ENCODE data around the gene NETO2.
"Not testable (repeated sequence)": the region's sequence is repeated elsewhere in the genome, so short reads cannot be mapped to it uniquely, and the experiment has no call there.

Gene NETO2

DNA sequence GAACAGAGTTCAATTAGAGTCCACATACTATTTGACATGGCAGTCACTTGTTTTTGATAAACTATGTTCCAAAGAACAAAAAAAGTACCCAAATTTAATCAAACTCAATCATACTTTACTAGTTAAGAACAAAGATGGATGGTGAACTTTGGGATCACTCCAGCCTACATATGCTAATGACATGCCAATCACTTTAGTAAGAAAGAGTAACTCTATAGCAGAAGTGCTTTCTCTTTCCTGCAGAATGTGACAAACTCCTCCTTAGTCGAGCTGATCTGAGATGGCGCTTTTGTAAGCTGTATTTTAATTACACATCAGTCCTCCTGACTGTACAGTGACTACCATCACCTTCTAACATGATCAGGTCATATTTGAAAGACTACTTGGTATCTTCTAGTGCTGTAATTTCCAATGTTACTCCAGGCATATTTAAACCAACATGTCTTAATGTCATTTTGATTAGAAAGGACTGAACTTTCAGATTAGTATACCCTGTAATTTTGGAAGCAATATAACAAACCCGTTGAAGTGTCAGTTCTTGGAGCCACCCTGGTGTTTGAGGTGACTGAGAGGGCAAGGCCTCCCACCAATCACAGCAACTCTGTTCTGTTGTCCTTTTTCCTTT is 4.1 kb downstream of the NETO2 start:
- H3K79me2 ChIP-seq (ENCODE audit: low read length), result no peaks in the 10 kb centered on the region
- no peaks in the 10 kb centered on the region for H3K9me3 ChIP-seq (ENCODE audit: insufficient read depth, low read length)
- H3K4me2 ChIP-seq (ENCODE audit: low read length), result no peak overlapping the region
- no peak overlapping the region for H3K4me3 ChIP-seq (ENCODE audit: low read length)
- no peak overlapping the region for H3K27ac ChIP-seq (ENCODE audit: low read length)
- H4K20me1 ChIP-seq (ENCODE audit: insufficient read depth, low read length), result no peaks in the 10 kb centered on the region
- H3K9ac ChIP-seq (ENCODE audit: low read length), result no peak overlapping the region
- no peaks in the 10 kb centered on the region for H3K36me3 ChIP-seq (replicated peaks; ENCODE audit: low read depth, low read length)
- H3K27me3 ChIP-seq (ENCODE audit: low read depth, low read length), result peaks cover 5% of the 10 kb centered on the region; the same call in 1 of the 2 replicates
- H2AFZ ChIP-seq (ENCODE audit: low read depth, low read length), result no peak overlapping the region
- TF ChIP-seq EZH2phosphoT487 (IDR thresholded peaks at IDR 0.05; ENCODE audit: low read depth) (no peak), CTCF (IDR thresholded peaks at IDR 0.05; ENCODE audit: low read depth, low read length) (no peak)
- peaks cover 7% of the 10 kb centered on the region; the same call in 1 of the 2 replicates for H3K4me1 ChIP-seq (ENCODE audit: low read length)

GRCh38 chr16:47137925-47138324 is 5.8 kb downstream of the NETO2 start:
- H3K4me3 ChIP-seq (ENCODE audit: low read length); H3K4me2 ChIP-seq (ENCODE audit: low read length); H3K27me3 ChIP-seq (ENCODE audit: low read depth, low read length); H2AFZ ChIP-seq (ENCODE audit: low read depth, low read length); H4K20me1 ChIP-seq (ENCODE audit: insufficient read depth, low read length); H3K4me1 ChIP-seq (ENCODE audit: low read length); H3K36me3 ChIP-seq (replicated peaks; ENCODE audit: low read depth, low read length); H3K27ac ChIP-seq (ENCODE audit: low read length); H3K9ac ChIP-seq (ENCODE audit: low read length); H3K79me2 ChIP-seq (ENCODE audit: low read length); H3K9me3 ChIP-seq (ENCODE audit: insufficient read depth, low read length): not testable (repeated sequence)

DNA sequence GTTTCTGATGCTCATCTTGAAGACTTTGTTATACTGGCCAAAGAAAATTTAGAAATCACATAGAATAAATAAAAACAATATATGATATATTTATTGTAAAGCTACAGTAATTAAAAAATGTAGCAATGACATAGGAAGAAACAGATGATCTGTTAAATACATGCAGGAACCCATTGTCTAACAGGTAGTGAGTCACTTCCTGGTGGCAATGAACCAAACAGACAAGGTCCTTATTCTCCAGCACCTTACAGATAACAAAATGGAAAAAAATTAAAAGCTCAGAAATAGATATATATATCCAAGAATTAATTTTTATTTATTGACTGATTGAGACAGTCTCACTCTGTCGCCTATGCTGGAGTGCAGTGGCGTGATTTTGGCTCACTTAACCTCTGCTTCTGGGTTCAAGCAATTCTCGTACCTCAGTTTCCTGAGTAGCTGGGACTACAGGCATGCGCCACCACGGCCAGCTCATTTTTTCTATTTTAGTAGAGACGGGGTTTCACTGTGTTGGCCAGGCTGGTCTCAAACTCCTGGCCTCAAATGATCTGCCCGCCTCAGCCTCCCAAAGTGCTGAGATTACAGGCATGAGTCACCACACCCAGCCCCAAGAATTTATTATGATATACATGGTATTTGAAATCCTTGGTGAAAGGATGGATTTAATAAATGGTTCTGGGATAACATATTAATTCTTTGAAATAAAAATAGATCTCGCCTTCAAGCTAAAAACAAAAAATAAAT is 7.5 kb downstream of the NETO2 start:
- Histone ChIP-seq H3K27me3 (ENCODE audit: low read depth, low read length) (peaks cover 5% of the 10 kb centered on the region; the same call in 1 of the 2 replicates), H3K27ac (ENCODE audit: low read length) (no peak overlapping the region), H3K4me3 (ENCODE audit: low read length) (no peak overlapping the region), H3K9ac (ENCODE audit: low read length) (no peak overlapping the region), H3K79me2 (ENCODE audit: low read length) (no peaks in the 10 kb centered on the region), H4K20me1 (ENCODE audit: insufficient read depth, low read length) (no peaks in the 10 kb centered on the region), H2AFZ (ENCODE audit: low read depth, low read length) (no peak overlapping the region), H3K4me1 (ENCODE audit: low read length) (no peaks in the 10 kb centered on the region), H3K36me3 (replicated peaks; ENCODE audit: low read depth, low read length) (no peaks in the 10 kb centered on the region), H3K4me2 (ENCODE audit: low read length) (no peak overlapping the region), H3K9me3 (ENCODE audit: insufficient read depth, low read length) (no peaks in the 10 kb centered on the region)
- TF ChIP-seq EZH2phosphoT487 (IDR thresholded peaks at IDR 0.05; ENCODE audit: low read depth) (no peak), CTCF (IDR thresholded peaks at IDR 0.05; ENCODE audit: low read depth, low read length) (no peak)

GRCh38 chr16:47134550-47134949 is 9.2 kb downstream of the NETO2 start:
- H3K4me2 ChIP-seq (ENCODE audit: low read length), result no peak overlapping the region
- no peaks in the 10 kb centered on the region for H3K9me3 ChIP-seq (ENCODE audit: insufficient read depth, low read length)
- no peaks in the 10 kb centered on the region for H3K79me2 ChIP-seq (ENCODE audit: low read length)
- H3K27ac ChIP-seq (ENCODE audit: low read length), result no peak overlapping the region
- no peaks in the 10 kb centered on the region for H3K27me3 ChIP-seq (ENCODE audit: low read depth, low read length)
- H3K36me3 ChIP-seq (replicated peaks; ENCODE audit: low read depth, low read length), result no peaks in the 10 kb centered on the region
- no peaks in the 10 kb centered on the region for H4K20me1 ChIP-seq (ENCODE audit: insufficient read depth, low read length)
- H3K9ac ChIP-seq (ENCODE audit: low read length), result no peak overlapping the region
- H3K4me1 ChIP-seq (ENCODE audit: low read length), result no peaks in the 10 kb centered on the region
- H3K4me3 ChIP-seq (ENCODE audit: low read length), result no peak overlapping the region
- no peak overlapping the region for H2AFZ ChIP-seq (ENCODE audit: low read depth, low read length)
- TF ChIP-seq EZH2phosphoT487 (IDR thresholded peaks at IDR 0.05; ENCODE audit: low read depth) (no peak), CTCF (IDR thresholded peaks at IDR 0.05; ENCODE audit: low read depth, low read length) (no peak)

Data from OCI-LY3 (cell line).